Tibial nerve (tissue), 4 donors: ENCODE data around the gene TLX1. TPM values are rescaled to one million over a fixed set of nuclear protein-coding genes. Genes with fewer than 3 reads are reported as not detected.

ENCODE experiments used
- DNase-seq, 2 donors: peaks; one replicate each; pipeline ENCODE4 v3.0.0-alpha.2; 2019; ENCODE audit warnings: low spot score in 2 of 2
- H3K27ac ChIP-seq, 4 donors: fragments of 200-600 bp; sonication (generic) in 3 of 4; one replicate each; pipeline ENCODE4 v1.5.1; 2017 to 2019; ENCODE audit warnings: mild to moderate bottlenecking in 1 of 4
- H3K27me3 ChIP-seq, 2 donors: fragments of 200-600 bp; sonication (generic) in 1 of 2; one replicate each; pipeline versions ENCODE4 v1.5.1 to v1.6.0; 2017 to 2019
- H3K36me3 ChIP-seq, 3 donors: fragments of 200-600 bp; sonication (generic); one replicate each; pipeline ENCODE4 v1.5.1; 2018 to 2019
- H3K4me1 ChIP-seq, 4 donors: fragments of 200-600 bp; sonication (generic) in 3 of 4; one replicate each; pipeline ENCODE4 v1.5.1; 2017 to 2019
- H3K4me3 ChIP-seq, 4 donors: fragments of 200-600 bp; sonication (generic) in 3 of 4; one replicate each; pipeline ENCODE4 v1.5.1; 2017 to 2019; ENCODE audit warnings: mild to moderate bottlenecking in 1 of 4, moderate library complexity in 1 of 4
- H3K9me3 ChIP-seq, 4 donors: fragments of 200-600 bp; sonication (generic) in 3 of 4; one replicate each; pipeline ENCODE4 v1.5.1; 2017 to 2019
- CTCF ChIP-seq, 5 experiments: fragments of 200-600 bp in 3 of 5; fragments of 450-650 bp in 2 of 5; sonication (generic) in 3 of 5; IDR thresholded peaks; one replicate each; pipeline ENCODE4 v1.5.1; 2016 to 2019; ENCODE audit warnings: antibody characterized with exemption in 5 of 5, mild to moderate bottlenecking in 3 of 5, moderate library complexity in 2 of 5
- EP300 ChIP-seq, 2 donors: sonication (generic); formaldehyde crosslinking; IDR thresholded peaks; one replicate each; pipeline ENCODE4 v1.6.1; 2017; ENCODE audit warnings: antibody characterized with exemption in 2 of 2, mild to moderate bottlenecking in 1 of 2
- POLR2A ChIP-seq, 2 donors: fragments of 450-650 bp; IDR thresholded peaks; one replicate each; pipeline ENCODE4 v1.6.1; 2017; ENCODE audit warnings: antibody characterized with exemption in 2 of 2, mild to moderate bottlenecking in 2 of 2, moderate library complexity in 2 of 2
- WGBS, 2 donors: methylation state at CpG; one replicate each; pipeline ENCODE4 v1.1.5; 2018; 5-methylcytosine and 5-hydroxymethylcytosine counted together
- total RNA-seq, 4 donors: library from RNA; depleted of rRNA; stranded (reverse); fragments of >200 nt; gene quantifications; one replicate each; pipeline ENCODE4 v1.1.0, GENCODE V29; 2016

Gene TLX1
- total RNA-seq, 4 donors from 2014 or later: not detected

- 6 to 12% methylated on average over 33 to 43 of the region's 65 CpGs for WGBS, 2 donors
- H3K27me3 ChIP-seq: peaks cover 6 to 100% of the 10 kb centered on the region in 2 donors
- H3K9me3 ChIP-seq: no peaks in the 10 kb centered on the region
- peaks cover 0 to 45% (median 6%) of the 10 kb centered on the region in 4 donors for H3K4me1 ChIP-seq
- H3K27ac ChIP-seq: no peak overlapping the region
- no peak for DNase-seq
- H3K36me3 ChIP-seq: no peaks in the 10 kb centered on the region
- TF ChIP-seq EP300 (IDR thresholded peaks at IDR 0.05) (peak in 1 of 2 donors; percentile 93), POLR2A (IDR thresholded peaks at IDR 0.05) (no peak)
- no peak overlapping the region for H3K4me3 ChIP-seq
Measured at GRCh38 chr10:101140084-101140949, 9.2 kb downstream of the TLX1 start.

- no peaks in the 10 kb centered on the region for H3K36me3 ChIP-seq
- H3K4me3 ChIP-seq: no peak overlapping the region
- DNase-seq: no peak
- WGBS, 2 donors: 23 to 46% methylated on average over 4 to 8 of the region's 8 CpGs
- H3K27ac ChIP-seq: no peak overlapping the region
- TF ChIP-seq EP300 (IDR thresholded peaks at IDR 0.05) (no peak), POLR2A (IDR thresholded peaks at IDR 0.05) (no peak)
- peaks cover 6 to 100% of the 10 kb centered on the region in 2 donors for H3K27me3 ChIP-seq
- H3K9me3 ChIP-seq: no peaks in the 10 kb centered on the region
- H3K4me1 ChIP-seq: peaks cover 0 to 42% (median 5%) of the 10 kb centered on the region in 4 donors
Measured at GRCh38 chr10:101140950-101141615, 10.0 kb downstream of the TLX1 start.

- Histone ChIP-seq H3K9me3 (no peaks in the 10 kb centered on the region), H3K4me1 (peaks cover 0 to 42% (median 7%) of the 10 kb centered on the region in 4 donors), H3K4me3 (no peak overlapping the region), H3K36me3 (no peaks in the 10 kb centered on the region), H3K27me3 (peaks cover 6 to 100% of the 10 kb centered on the region in 2 donors), H3K27ac (no peak overlapping the region)
- TF ChIP-seq EP300 (IDR thresholded peaks at IDR 0.05) (no peak), POLR2A (IDR thresholded peaks at IDR 0.05) (no peak), CTCF (IDR thresholded peaks at IDR 0.05) (peak; percentile 87 to 96 (median 94))
- peak; percentile 70 to 78 for DNase-seq
- 5 to 14% methylated on average over 13 to 21 of the region's 21 CpGs for WGBS, 2 donors
Measured at GRCh38 chr10:101141616-101142532, 10.8 kb downstream of the TLX1 start.

GRCh38 chr10:101142533-101143344 is 11.6 kb downstream of the TLX1 start:
- no peaks in the 10 kb centered on the region for H3K9me3 ChIP-seq
- H3K4me1 ChIP-seq: peaks cover 0 to 44% (median 8%) of the 10 kb centered on the region in 4 donors
- no peak for DNase-seq
- TF ChIP-seq POLR2A (IDR thresholded peaks at IDR 0.05) (no peak), EP300 (IDR thresholded peaks at IDR 0.05) (no peak), CTCF (IDR thresholded peaks at IDR 0.05) (no peak)
- H3K27me3 ChIP-seq: peaks cover 6 to 100% of the 10 kb centered on the region in 2 donors
- no peak overlapping the region for H3K4me3 ChIP-seq
- WGBS, 2 donors: 23 to 25% methylated on average over 28 of the region's 28 CpGs
- no peak overlapping the region for H3K27ac ChIP-seq
- no peaks in the 10 kb centered on the region for H3K36me3 ChIP-seq

GRCh38 chr10:101143345-101143630 is 12.2 kb downstream of the TLX1 start:
- Histone ChIP-seq H3K36me3 (no peaks in the 10 kb centered on the region), H3K9me3 (no peaks in the 10 kb centered on the region), H3K27me3 (peaks cover 6 to 100% of the 10 kb centered on the region in 2 donors), H3K4me1 (peaks cover 0 to 39% (median 8%) of the 10 kb centered on the region in 4 donors), H3K4me3 (no peak overlapping the region), H3K27ac (no peak overlapping the region)
- TF ChIP-seq EP300 (IDR thresholded peaks at IDR 0.05) (no peak), POLR2A (IDR thresholded peaks at IDR 0.05) (no peak), CTCF (IDR thresholded peaks at IDR 0.05) (no peak)
- DNase-seq: no peak
- WGBS, 2 donors: 38 to 56% methylated on average over 1 of the region's 1 CpG
